Activated CD4-positive, alpha-beta T cell treated with anti-CD3 and anti-CD28 coated beads for 1 hour (primary cell): ENCODE measurements around the gene PGBD5.

Source experiments
- DNase-seq: peaks from one replicate; pipeline ENCODE4 v3.0.0-alpha.2; 2020

PGBD5 gene

DNA sequence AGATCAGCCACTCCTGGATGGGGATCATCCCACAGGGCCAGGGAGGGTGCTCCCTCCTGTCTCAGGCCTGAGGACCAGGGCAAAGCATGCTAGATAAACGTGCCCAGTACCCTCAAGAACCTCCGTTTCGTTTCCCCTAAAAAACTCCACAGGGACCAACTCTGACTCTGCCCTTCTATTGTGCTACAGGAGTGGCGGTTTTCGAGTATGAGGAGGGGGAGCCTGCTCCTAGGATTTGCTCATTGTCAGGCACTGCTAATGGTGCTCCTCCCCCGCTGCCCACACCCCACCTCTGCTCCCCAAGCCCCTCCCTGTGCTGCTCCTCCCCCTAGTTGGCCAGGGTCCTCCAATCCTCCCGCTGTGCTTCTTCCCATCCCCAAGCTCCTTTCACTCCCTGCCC lies 32.0 kb downstream of the PGBD5 start:
- DNase-seq: no peak

- no peak for DNase-seq
These were observed 32.4 kb downstream of the PGBD5 start for GRCh38 chr1:230393722-230394121.

DNA sequence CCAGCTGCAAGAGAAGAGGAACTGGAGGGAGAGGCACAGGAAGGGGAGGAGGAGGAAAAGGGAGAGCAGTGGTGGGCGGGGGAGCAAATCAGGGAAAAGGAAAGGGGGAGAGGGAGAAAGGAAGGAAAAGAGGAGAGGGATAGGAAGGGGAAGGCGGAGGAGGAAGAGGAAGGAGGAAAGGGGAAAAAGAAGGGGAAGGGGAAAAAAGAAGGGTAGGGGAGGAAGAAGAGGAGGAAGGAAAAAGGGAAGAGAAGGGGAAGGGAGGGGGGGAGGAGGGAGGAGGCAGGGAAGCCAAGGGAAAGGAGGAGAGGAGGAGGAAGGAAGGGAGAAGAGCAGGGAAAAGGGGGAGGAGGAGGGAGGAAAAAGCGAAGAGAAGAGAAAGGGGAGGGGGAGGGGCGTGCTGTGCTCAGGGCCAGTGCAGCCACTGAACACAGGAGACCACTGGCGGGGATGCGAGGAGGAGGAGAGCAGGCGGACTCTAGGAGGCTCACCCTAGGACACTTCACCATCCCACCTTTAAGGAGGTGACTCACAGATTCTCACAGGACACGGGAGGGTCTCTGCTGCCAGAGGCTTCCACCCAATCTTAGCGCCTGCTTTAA lies 33.1 kb downstream of the PGBD5 start:
- no peak for DNase-seq

- no peak for DNase-seq
These were observed 33.6 kb downstream of the PGBD5 start for GRCh38 chr1:230392536-230392909.

DNA sequence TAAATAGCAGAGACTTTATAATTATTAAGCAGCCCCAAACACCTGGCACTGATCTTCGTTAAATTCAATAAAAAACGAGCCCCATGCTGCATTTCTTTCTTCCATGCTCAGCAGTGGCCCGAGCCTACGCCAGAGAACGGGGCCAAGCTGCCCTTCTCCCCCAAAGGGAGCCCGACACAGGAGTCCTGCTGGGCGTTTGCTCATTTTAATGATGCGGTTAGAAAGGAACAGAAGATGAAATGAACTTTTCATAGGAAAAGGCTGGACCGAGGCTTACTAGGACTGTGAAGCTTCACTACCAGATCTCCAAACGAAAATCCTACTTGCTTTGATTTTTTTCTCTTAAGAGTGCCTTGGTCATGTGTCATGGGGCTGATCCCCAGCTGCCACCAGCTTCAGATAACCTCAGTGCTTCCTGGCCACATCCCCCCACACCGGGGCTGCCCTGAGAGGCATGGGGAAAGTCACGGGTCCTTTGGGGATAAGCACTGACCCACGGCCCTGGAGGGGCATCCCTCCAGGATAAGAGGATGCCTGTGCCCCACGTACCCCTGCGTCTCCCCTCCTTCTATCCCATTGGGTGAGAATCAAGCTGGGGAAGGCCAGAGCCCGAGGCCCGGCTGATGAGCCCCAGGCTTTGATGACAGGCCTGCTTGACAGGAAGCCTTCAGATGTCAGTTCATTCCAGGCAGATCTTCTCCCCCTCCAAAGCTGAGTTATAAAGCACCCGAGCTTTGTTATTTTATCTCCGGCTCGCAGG lies 34.2 kb downstream of the PGBD5 start:
- no peak for DNase-seq

GRCh38 chr1:230390371-230390770 lies 35.8 kb downstream of the PGBD5 start:
- DNase-seq: no peak

DNA sequence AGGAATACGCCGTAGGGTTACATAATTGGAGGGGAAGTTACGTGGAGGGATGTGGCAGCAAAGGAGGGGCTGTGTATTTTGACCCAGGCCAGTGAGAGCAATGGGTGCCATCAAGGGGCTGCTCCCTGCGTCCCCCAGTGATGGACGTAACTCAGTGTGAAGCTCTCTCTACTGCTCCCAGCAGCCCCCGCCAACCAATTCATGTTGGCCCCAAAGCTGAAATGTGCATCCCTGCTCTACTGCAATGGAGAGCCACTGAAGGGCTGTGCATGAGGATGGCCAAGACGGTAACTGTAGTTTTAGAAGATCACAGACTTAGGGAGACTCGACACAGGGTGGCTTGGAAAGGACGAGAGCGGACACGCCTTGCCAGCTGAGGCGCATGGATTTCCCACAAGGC lies 38.3 kb downstream of the PGBD5 start:
- no peak for DNase-seq

DNA sequence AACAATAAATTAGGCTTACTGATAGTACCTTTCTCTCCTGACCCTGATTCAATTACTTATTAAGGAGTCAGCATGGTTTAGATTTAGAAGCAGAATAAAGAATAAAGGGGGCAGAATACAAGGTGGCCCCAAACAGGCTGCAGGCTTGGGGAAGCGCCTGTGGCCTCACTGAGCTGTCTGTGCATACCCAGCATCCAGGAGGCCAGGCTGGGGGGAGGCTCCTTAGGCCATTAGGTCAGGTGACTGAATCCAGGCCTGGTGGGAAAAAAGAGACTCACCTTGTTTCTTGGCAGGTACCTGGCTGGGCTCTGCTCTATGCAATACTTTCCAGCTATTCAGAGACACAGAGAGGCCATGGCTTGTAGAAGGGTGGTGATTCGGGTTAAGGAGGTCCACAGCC lies 38.8 kb downstream of the PGBD5 start:
- no peak for DNase-seq

- DNase-seq: no peak
These were observed 39.4 kb downstream of the PGBD5 start for GRCh38 chr1:230386637-230387262.

DNA sequence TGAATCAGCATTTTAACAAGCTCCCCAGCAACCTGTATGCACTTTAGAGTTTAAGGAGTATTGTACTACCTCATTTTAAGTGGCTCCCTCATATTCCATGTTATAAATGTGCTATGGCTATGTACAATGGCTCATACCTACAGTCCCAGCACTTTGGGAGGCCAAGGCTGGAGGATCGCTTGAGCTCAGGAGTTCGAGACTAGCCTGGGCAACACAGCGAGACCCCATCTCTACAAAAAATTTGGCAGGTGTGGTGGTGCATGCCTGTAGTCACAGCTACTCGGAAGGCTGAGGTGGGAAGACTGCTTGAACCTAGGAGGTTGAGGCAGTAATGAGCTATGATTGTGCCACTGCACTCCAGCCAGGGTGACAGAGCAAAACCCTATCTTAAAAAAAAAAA lies 40.2 kb downstream of the PGBD5 start:
- no peak for DNase-seq

- no peak for DNase-seq
These were observed 41.0 kb downstream of the PGBD5 start for GRCh38 chr1:230385158-230385450.

GRCh38 chr1:230384380-230385157 lies 41.6 kb downstream of the PGBD5 start:
- no peak for DNase-seq

- no peak for DNase-seq
These were observed 42.7 kb downstream of the PGBD5 start for GRCh38 chr1:230383425-230383824.

DNA sequence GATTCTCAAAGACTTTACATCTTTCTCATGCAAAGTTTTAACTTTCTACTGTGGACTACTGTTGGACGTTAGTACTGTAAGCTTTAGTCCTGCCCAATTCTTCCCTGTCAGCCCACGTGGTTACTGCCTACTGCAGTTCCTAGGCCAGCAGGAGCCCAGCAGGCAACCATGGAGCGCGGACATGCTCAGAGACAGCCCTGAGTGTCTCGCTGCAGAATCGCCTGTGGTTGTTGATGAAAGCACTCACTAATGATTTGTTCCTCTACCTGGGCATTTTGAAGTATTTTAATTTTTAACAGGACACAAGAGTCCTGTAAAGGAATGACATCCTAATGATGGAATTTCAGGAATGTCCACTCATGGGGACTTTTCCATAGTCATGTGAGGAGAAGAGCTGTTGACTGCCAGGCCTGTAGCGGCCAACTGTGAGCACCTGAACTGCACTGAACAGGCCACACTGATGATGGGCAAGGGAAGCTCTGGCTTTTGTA lies 44.1 kb downstream of the PGBD5 start:
- DNase-seq: no peak

GRCh38 chr1:230381585-230381984 lies 44.5 kb downstream of the PGBD5 start:
- no peak for DNase-seq

- DNase-seq: no peak
These were observed 45.1 kb downstream of the PGBD5 start for GRCh38 chr1:230381049-230381467.

DNA sequence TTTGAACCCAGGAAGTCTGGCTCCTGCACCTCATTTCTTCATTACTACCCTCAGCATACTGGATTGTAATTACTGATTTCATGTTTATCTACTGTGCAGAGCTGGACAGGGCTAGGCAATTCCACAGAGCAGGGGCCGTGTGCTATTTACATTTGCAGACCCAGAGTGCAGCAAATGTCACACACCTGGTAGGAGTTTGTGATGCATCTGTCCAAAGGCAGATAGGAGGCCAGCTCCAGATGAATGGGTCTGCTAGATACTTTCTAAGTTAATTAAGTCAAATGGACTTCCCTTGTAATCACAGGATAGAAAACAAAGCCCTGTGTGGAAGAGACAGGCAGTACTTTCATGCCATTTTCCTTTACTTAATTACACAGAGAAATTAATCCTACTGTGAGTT lies 46.2 kb downstream of the PGBD5 start:
- DNase-seq: no peak

GRCh38 chr1:230379462-230379861 lies 46.7 kb downstream of the PGBD5 start:
- DNase-seq: no peak

DNA sequence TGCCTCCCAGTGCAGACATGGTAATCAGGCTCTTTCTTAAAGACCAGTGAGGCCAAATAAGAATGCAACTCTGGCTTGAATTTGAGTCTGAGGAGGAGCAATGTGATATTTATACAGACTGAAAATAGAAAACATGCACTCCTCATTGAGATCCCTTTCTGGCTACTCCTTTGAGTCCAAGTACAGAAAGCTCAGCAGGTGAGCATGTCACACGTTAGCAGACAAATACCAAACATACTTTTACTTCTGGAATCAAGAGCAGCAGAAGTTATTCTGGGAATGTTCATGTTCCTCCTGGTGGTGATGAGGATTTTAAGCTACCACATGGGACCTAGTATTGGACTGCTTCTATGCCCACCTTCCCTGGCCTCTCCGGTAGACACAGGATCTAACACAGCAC lies 48.3 kb downstream of the PGBD5 start:
- DNase-seq: no peak

DNA sequence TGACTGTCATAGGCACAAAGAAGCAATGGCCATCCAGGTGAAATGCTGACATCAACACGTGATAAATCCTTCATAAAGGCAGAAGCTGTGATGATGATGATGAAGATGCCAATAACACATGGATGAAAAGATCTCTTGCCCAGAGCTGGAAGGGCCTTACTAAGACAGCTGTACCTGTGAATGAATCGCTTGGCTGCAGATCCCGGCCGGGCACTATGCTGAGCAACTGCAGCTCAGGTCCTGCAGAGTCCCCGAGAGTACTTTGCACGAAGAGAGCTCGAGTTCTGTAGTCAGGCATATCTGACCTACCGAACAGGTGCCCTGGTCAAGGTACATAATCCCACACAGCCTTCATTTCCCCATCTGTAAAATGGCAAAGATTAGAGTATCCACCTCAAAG lies 48.8 kb downstream of the PGBD5 start:
- no peak for DNase-seq

DNA sequence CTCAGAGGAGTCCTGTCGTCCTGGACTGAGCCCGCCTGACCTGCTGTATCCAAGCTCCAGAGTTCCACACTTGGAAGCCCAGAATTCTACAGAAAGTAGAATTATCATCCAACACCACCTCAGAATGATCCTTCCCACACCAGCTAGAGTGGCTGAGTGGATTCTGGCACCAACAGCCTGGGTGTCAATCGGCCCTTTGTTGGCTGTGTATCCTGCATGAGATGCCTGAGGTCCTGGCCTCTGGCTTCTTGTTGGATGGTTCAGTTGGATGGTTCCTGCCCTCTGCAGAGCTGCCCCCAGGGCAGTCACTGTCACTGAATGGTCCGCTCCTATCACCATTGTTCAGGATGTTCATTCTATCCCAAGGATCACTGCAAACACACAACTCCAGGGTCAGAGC lies 49.8 kb downstream of the PGBD5 start:
- no peak for DNase-seq

GRCh38 chr1:230375780-230376179 lies 50.4 kb downstream of the PGBD5 start:
- DNase-seq: no peak

- no peak for DNase-seq
These were observed 51.0 kb downstream of the PGBD5 start for GRCh38 chr1:230375147-230375546.
